ENCODE measurements around the gene TBC1D14. TPM values are rescaled to one million over a fixed set of nuclear protein-coding genes. Genes with fewer than 3 reads are reported as not detected.

Gene TBC1D14
- total and polyA plus RNA-seq, 9 of the 15 experiments (the other 6 are each of a cell fraction or from before 2014, with no cell fraction given), result 2.1 to 59.6 (median 44.8) TPM

GRCh38 chr4:6942238-6942800, 32.7 kb downstream of the TBC1D14 start (continued):
- TF ChIP-seq ZNF318 (IDR thresholded peaks at IDR 0.05; ENCODE audit: borderline replicate concordance in 1 of 2, low read depth in 1 of 2), result peak in 1 of 2 experiments; percentile 77; a peak in 2 of 4 replicates
- TF ChIP-seq MXD1 (CRISPR knock-in tag; IDR thresholded peaks at IDR 0.05; ENCODE audit: borderline replicate concordance, poor library complexity, severe bottlenecking), result no peak
- peak; percentile 37; the same call in 1 of the 2 replicates for TF ChIP-seq LCOR (CRISPR knock-in tag; IDR thresholded peaks at IDR 0.05)
- TF ChIP-seq RB1 (IDR thresholded peaks at IDR 0.05; ENCODE audit: low read depth), result no peak
- TF ChIP-seq SMAD2 (IDR thresholded peaks at IDR 0.05; ENCODE audit: low read depth, low read length), result no peak
- no peak for TF ChIP-seq NFE2L1 (tag; IDR thresholded peaks at IDR 0.05; ENCODE audit: borderline replicate concordance, low read depth)
- no peak for TF ChIP-seq GTF2F1 (IDR thresholded peaks at IDR 0.05; ENCODE audit: low read depth, low read length)
- TF ChIP-seq XRCC3 (IDR thresholded peaks at IDR 0.05), result no peak
- 0 out of 2 replicates have a peak, but pooled peaks have one; percentile 52 for TF ChIP-seq ZNF589 (CRISPR knock-in tag; IDR thresholded peaks at IDR 0.05; ENCODE audit: low read depth)
- no peak for TF ChIP-seq ZNF766 (CRISPR knock-in tag; conservative IDR thresholded peaks at IDR 0.05)
- TF ChIP-seq CREB5 (CRISPR knock-in tag; IDR thresholded peaks at IDR 0.05), result no peak
- TF ChIP-seq ZNF239 (CRISPR knock-in tag; IDR thresholded peaks at IDR 0.05), result no peak
- no peak for TF ChIP-seq ZFP30 (CRISPR knock-in tag; IDR thresholded peaks at IDR 0.05; ENCODE audit: borderline replicate concordance)
- peak; percentile 79 for TF ChIP-seq SPI1 (IDR thresholded peaks at IDR 0.05; ENCODE audit: borderline replicate concordance, low read depth, low read length)
- peak; percentile 15 for TF ChIP-seq ZFP36 (IDR thresholded peaks at IDR 0.05; ENCODE audit: low read depth, low read length, partially characterized antibody)
- TF ChIP-seq HDGF (IDR thresholded peaks at IDR 0.05), result no peak
- no peak for TF ChIP-seq ZSCAN32 (CRISPR knock-in tag; IDR thresholded peaks at IDR 0.05)
- no peak for TF ChIP-seq CC2D1A (IDR thresholded peaks at IDR 0.05)

Data from K562 (cell line).